ENCODE data around the gene FBXO3.
"Not testable (repeated sequence)": the region's sequence is repeated elsewhere in the genome, so short reads cannot be mapped to it uniquely, and the experiment has no call there.

Gene FBXO3

DNA sequence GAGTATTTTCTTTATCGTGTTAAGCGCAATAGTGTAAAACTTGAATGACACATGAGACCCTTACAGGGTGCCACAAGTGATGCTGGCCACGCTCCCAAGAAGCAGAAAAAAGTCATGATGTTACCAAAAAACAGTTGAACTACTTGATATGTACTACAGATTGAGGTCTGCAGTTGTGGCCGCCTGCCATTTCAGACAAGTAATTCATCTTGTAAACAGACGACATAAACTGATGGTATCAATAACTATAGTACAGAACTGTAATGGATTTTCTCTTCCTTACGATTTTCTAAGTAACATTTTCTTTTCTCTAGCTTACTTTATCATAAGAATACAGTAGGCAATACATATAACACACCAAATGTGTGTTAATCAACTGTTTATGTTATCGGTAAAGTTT, 43.6 kb downstream of the FBXO3 start:
- TF ChIP-seq, protein P1, sequence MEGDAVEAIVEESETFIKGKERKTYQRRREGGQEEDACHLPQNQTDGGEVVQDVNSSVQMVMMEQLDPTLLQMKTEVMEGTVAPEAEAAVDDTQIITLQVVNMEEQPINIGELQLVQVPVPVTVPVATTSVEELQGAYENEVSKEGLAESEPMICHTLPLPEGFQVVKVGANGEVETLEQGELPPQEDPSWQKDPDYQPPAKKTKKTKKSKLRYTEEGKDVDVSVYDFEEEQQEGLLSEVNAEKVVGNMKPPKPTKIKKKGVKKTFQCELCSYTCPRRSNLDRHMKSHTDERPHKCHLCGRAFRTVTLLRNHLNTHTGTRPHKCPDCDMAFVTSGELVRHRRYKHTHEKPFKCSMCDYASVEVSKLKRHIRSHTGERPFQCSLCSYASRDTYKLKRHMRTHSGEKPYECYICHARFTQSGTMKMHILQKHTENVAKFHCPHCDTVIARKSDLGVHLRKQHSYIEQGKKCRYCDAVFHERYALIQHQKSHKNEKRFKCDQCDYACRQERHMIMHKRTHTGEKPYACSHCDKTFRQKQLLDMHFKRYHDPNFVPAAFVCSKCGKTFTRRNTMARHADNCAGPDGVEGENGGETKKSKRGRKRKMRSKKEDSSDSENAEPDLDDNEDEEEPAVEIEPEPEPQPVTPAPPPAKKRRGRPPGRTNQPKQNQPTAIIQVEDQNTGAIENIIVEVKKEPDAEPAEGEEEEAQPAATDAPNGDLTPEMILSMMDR (IDR thresholded peaks at IDR 0.05; ENCODE audit: low read depth, low read length) = no peak
- TF ChIP-seq MYC (IDR thresholded peaks at IDR 0.05; ENCODE audit: low read depth, low read length) = no peak
- no peak for TF ChIP-seq POLR2A (IDR thresholded peaks at IDR 0.05; ENCODE audit: extremely low read depth, insufficient read length)
- TF ChIP-seq, protein P2, sequence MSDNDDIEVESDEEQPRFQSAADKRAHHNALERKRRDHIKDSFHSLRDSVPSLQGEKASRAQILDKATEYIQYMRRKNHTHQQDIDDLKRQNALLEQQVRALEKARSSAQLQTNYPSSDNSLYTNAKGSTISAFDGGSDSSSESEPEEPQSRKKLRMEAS (IDR thresholded peaks at IDR 0.05; ENCODE audit: low read depth, low read length) = no peak
- H3K4me3 ChIP-seq (ENCODE audit: low read depth, low read length) = no peak overlapping the region
- no peak for DNase-seq (ENCODE audit: low read depth)

DNA sequence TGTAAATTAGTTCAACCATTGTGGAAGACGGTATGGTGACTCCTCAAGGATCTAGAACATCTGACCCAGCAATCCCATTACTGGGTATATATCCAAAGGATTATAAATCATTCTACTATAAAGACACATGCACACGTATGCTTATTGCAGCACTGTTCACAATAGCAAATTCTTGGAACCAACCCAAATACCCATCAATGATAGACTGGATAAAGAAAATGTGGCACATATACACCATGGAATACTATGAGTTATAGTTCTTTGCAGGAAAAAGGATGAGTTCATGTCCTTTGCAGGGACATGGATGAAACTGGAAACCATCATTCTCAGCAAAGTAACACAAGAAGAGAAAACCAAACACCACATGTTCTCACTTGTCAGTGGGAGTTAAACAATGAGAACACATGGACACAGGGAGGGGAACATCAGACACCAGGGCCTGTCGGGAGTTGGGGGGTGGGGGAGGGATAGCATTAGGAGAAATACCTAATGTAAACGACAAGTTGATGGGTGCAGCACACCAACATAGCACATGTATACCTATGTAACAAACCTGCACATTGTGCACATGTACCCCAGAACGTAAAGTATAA, 45.2 kb downstream of the FBXO3 start:
- DNase-seq (ENCODE audit: low read depth); H3K4me3 ChIP-seq (ENCODE audit: low read depth, low read length): not testable (repeated sequence)

DNA sequence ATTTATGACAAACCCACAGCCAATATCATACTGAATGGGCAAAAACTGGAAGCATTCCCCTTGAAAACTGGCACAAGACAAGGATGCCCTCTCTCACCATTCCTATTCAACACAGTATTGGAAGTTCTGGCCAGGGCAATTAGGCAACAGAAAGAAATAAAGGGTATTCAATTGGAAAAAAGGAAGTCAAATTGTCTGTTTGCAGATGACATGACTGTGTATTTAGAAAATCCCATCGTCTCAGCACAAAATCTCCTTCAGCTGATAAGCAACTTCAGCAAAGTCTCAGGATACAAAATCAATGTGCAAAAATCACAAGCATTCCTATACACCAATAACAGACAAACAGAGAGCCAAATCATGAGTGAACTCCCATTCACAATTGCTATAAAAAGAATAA, 46.8 kb downstream of the FBXO3 start:
- not testable (repeated sequence) for DNase-seq (ENCODE audit: low read depth); H3K4me3 ChIP-seq (ENCODE audit: low read depth, low read length)

DNA sequence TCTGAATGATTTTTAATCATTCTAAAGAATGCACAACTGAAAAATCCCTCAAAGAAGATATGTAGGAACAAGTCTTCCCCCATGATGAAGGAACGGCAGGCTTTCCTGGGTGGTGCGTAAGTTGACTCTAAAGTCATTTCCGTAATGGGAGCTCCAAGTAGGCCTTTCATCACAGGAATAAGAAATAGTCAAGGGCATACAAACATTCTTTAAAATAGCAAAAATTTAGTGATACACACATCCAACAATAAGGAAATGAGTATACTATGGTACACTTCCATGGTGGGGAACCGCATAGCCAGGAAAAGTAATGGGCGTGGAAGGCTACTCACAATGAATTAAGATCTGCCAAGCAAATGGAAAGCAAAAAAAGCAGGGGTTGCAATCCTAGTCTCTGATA, 48.8 kb downstream of the FBXO3 start:
- H3K4me3 ChIP-seq (ENCODE audit: low read depth, low read length) = no peak overlapping the region
- DNase-seq (ENCODE audit: low read depth) = no peak
- TF ChIP-seq MYC (IDR thresholded peaks at IDR 0.05; ENCODE audit: low read depth, low read length) = no peak
- no peak for TF ChIP-seq POLR2A (IDR thresholded peaks at IDR 0.05; ENCODE audit: extremely low read depth, insufficient read length)

DNA sequence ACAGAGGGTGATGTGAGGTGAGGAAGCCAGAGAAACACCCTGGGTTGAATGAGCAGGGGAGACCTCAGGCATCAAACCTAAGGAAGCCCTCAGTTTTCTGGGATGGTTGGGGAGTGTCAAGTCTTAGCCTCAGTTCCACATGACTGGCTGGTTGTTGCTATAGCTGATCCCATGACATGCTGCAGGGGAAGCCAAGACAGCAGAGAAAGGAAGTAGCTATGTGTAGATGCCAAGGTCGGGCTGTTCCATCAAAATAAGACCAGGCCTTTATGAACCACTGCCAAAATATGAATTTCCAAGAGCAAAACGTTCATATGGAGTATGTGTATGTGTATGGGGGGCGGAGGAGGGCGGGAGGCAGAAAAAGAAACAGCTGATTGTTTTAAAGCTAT, 49.7 kb downstream of the FBXO3 start:
- TF ChIP-seq, protein P1 (IDR thresholded peaks at IDR 0.05; ENCODE audit: low read depth, low read length) = no peak
- TF ChIP-seq, protein P2 (IDR thresholded peaks at IDR 0.05; ENCODE audit: low read depth, low read length) = no peak
- TF ChIP-seq MYC (IDR thresholded peaks at IDR 0.05; ENCODE audit: low read depth, low read length) (no peak), POLR2A (IDR thresholded peaks at IDR 0.05; ENCODE audit: extremely low read depth, insufficient read length) (no peak)
- no peak overlapping the region for H3K4me3 ChIP-seq (ENCODE audit: low read depth, low read length)
- no peak for DNase-seq (ENCODE audit: low read depth)

DNA sequence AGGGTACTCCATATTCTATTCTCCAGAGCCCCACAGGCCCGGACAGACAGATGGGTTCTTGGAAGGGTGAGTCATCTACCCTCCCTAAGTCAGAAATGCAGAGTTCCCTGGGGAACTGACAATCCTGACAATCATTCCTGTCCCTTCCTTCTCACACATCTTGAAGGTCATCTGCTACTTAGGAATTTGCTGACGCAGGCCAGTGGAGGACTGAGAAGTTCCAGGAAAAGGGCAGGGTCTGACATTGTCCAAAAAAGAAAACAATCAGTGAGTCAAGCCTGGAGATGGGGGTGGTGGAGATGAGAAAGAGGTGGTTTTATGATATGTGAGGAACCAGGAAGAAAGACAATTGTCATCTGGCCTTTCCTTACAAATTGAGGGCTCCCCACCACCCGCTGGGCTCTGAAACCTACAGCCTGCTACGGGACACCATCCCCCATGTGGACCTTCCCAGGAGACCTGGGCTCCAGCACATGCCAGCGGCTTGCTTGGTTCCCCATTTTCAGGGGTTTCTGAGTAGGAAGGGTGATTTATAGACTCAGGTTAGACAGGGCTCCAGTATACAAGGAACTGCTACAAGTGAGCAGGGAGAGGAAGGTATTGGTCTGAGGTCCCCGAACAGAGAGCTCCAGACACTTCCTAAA, 51.0 kb downstream of the FBXO3 start:
- no peak overlapping the region for H3K4me3 ChIP-seq (ENCODE audit: low read depth, low read length)
- TF ChIP-seq, protein P2 (IDR thresholded peaks at IDR 0.05; ENCODE audit: low read depth, low read length) = no peak
- TF ChIP-seq POLR2A (IDR thresholded peaks at IDR 0.05; ENCODE audit: extremely low read depth, insufficient read length) (no peak), MYC (IDR thresholded peaks at IDR 0.05; ENCODE audit: low read depth, low read length) (no peak)
- TF ChIP-seq, protein P1 (IDR thresholded peaks at IDR 0.05; ENCODE audit: low read depth, low read length) = no peak
- peak; percentile 82 for DNase-seq (ENCODE audit: low read depth)

DNA sequence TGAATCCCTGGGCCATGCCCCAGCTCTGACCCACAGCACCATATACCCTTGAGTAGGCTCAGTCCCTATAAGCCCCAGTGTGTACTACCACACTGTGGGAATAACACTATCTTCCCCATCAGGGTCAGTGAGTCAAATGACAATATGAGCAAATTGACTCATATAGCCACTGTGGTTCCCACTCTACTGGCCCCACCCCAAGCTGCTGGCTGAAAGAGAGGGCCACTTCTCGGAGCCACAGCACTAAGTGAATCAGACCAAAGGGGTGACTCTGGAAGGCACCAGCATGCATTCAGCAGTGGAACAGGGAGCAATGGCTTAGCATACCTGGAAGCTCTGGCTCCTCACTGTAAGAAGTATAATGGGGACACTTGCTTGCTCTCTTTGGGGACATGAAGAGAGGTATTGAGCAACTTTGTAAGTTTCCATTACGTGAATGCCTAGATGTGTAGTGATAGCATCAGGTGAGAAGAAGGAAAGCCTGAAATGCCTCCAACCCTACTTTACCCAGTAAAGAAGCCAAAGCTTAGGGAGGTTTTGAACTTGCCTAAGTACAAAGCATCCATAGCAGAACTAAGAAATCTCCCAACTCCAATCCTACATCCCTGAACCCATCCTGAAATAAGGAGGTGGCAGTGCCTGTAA, 51.6 kb downstream of the FBXO3 start:
- TF ChIP-seq, protein P2 (IDR thresholded peaks at IDR 0.05; ENCODE audit: low read depth, low read length) = no peak
- TF ChIP-seq, protein P1 (IDR thresholded peaks at IDR 0.05; ENCODE audit: low read depth, low read length) = no peak
- TF ChIP-seq MYC (IDR thresholded peaks at IDR 0.05; ENCODE audit: low read depth, low read length) (no peak), POLR2A (IDR thresholded peaks at IDR 0.05; ENCODE audit: extremely low read depth, insufficient read length) (no peak)
- no peak overlapping the region for H3K4me3 ChIP-seq (ENCODE audit: low read depth, low read length)
- DNase-seq (ENCODE audit: low read depth) = peak; percentile 18
